Spleen (tissue), 11 donors: ENCODE measurements around the gene SPHK2. TPM values are rescaled to one million over a fixed set of nuclear protein-coding genes. Genes with fewer than 3 reads are reported as not detected.
A peak's percentile ranks its signal among the peaks of the same experiment; 100 is the strongest.
"Not testable (repeated sequence)": the region's sequence is repeated elsewhere in the genome, so short reads cannot be mapped to it uniquely, and the experiment has no call there.

Experiments used
- DNase-seq: peaks from one replicate; pipeline ENCODE4 v3.0.0-alpha.2; 2020
- H3K27ac ChIP-seq, 8 donors: fragments of 200-600 bp; sonication (generic) in 7 of 8; 1 replicate in 4 of 8; 2 replicates in 4 of 8; pipeline versions ENCODE4 v1.5.0 to v1.8.0; 2016 to 2021; ENCODE audit warnings: inconsistent platforms in 4 of 8, mild to moderate bottlenecking in 4 of 8, moderate library complexity in 1 of 8
- H3K27me3 ChIP-seq, 7 donors: fragments of 200-600 bp; sonication (generic) in 6 of 7; replicated peaks in 1 of 7; 1 replicate in 4 of 7; 2 replicates in 3 of 7; pipeline versions ENCODE4 v1.5.0 to v1.8.0; 2016 to 2021; ENCODE audit warnings: inconsistent platforms in 3 of 7, mild to moderate bottlenecking in 1 of 7
- H3K36me3 ChIP-seq, 6 donors: fragments of 200-600 bp; sonication (generic) in 5 of 6; 1 replicate in 4 of 6; 2 replicates in 2 of 6; pipeline versions ENCODE4 v1.5.0 to v1.8.0; 2016 to 2021; ENCODE audit warnings: inconsistent platforms in 2 of 6
- H3K4me1 ChIP-seq, 6 donors: fragments of 200-600 bp; sonication (generic) in 5 of 6; 1 replicate in 3 of 6; 2 replicates in 3 of 6; pipeline versions ENCODE4 v1.5.0 to v1.8.0; 2016 to 2021; ENCODE audit warnings: inconsistent platforms in 3 of 6
- H3K4me3 ChIP-seq, 8 donors: fragments of 200-600 bp; sonication (generic) in 7 of 8; 1 replicate in 4 of 8; 2 replicates in 4 of 8; pipeline versions ENCODE4 v1.5.0 to v1.8.0; 2016 to 2021; ENCODE audit warnings: inconsistent platforms in 4 of 8, mild to moderate bottlenecking in 4 of 8, moderate library complexity in 2 of 8
- H3K9me3 ChIP-seq, 8 donors: fragments of 200-600 bp; sonication (generic) in 7 of 8; 1 replicate in 4 of 8; 2 replicates in 4 of 8; pipeline versions ENCODE4 v1.5.0 to v1.8.0; 2016 to 2021; ENCODE audit warnings: inconsistent platforms in 4 of 8
- POLR2A ChIP-seq, 3 donors: fragments of 450-650 bp; IDR thresholded peaks; one replicate each; pipeline ENCODE4 v1.5.1; 2017; ENCODE audit warnings: antibody characterized with exemption in 3 of 3, mild to moderate bottlenecking in 1 of 3
- POLR2AphosphoS5 ChIP-seq, 3 donors: sonication (generic); formaldehyde crosslinking; IDR thresholded peaks; one replicate each; pipeline ENCODE4 v1.5.1; 2017; ENCODE audit warnings: antibody characterized with exemption in 3 of 3
- WGBS, 5 donors: extraction: QIAGEN DNeasy Blood & Tissue Kit in 3 of 5; methylation state at CpG; one replicate each; pipeline versions ENCODE4 v1.1.5 to v1.1.7; 2013 to 2018; 5-methylcytosine and 5-hydroxymethylcytosine counted together
- intact Hi-C: fragments of 100-400 bp; cut with DNase I; formaldehyde crosslinking; loops from one replicate; pipeline ENCODE4 v1.15.0; 2023; ENCODE audit warnings: low total_unique reads
- polyA plus RNA-seq, 3 donors: library from polyadenylated mRNA; stranded (reverse); fragments of 200-250 nt; gene quantifications; one replicate each; pipeline ENCODE4 v1.2.1, GENCODE V29; 2013
- total RNA-seq, 7 donors: library from RNA; depleted of rRNA in 3 of 7; stranded (reverse); fragments of >200 nt in 3 of 7; fragmentation: NEBNext Ultra II Directional in 4 of 7; extraction: Animal tissue kit (Norgen Biotek cat#: 25700) in 4 of 7; gene quantifications; one replicate each; pipeline versions ENCODE4 v1.1.0 to v1.2.1, GENCODE V29; 2016 to 2021
- TF ChIP-seq, protein P1 (sequence below), 11 experiments: fragments of 200-600 bp in 7 of 11; fragments of 450-650 bp in 4 of 11; sonication (generic) in 4 of 11; IDR thresholded peaks in 8 of 11; conservative IDR thresholded peaks in 3 of 11; 1 replicate in 7 of 11; 2 replicates in 4 of 11; pipeline versions ENCODE4 v1.4.0 to v1.8.0; 2016 to 2021; ENCODE audit warnings: antibody characterized with exemption in 11 of 11, inconsistent platforms in 4 of 11, mild to moderate bottlenecking in 1 of 11
- donor health status: healthy with polysubstance abuse.
- donor health status: DM: no; HTN: no; CAD: no; lungs with moderate emphysema.
- donor health status: DM: no; HTN: no; CAD: no.
- donor health status: Bipolar disorder and iron deficiency.
- donor health status: healthy.
- donor health status: DM: no; HTN: no; CAD: no.
- donor health status: DM: yes; HTN: yes; CAD: no.

The SPHK2 gene
- total and polyA plus RNA-seq, 10 donors: 7.9 to 26.5 (median 21.3) TPM

GRCh38 chr19:48676487-48676886 lies 57.2 kb downstream of the SPHK2 start:
- Histone ChIP-seq H3K4me3 (no peak overlapping the region), H3K27me3 (no peaks in the 10 kb centered on the region), H3K27ac (no peak overlapping the region), H3K4me1 (peaks cover 7 to 19% (median 13%) of the 10 kb centered on the region in 6 donors), H3K36me3 (no peaks in the 10 kb centered on the region), H3K9me3 (no peaks in the 10 kb centered on the region)
- no peak for DNase-seq
- WGBS, 5 donors: 88 to 92% (median 89%) methylated on average over 16 to 17 of the region's 17 CpGs
- intact Hi-C loops: no loop called here
- TF ChIP-seq, protein P1, sequence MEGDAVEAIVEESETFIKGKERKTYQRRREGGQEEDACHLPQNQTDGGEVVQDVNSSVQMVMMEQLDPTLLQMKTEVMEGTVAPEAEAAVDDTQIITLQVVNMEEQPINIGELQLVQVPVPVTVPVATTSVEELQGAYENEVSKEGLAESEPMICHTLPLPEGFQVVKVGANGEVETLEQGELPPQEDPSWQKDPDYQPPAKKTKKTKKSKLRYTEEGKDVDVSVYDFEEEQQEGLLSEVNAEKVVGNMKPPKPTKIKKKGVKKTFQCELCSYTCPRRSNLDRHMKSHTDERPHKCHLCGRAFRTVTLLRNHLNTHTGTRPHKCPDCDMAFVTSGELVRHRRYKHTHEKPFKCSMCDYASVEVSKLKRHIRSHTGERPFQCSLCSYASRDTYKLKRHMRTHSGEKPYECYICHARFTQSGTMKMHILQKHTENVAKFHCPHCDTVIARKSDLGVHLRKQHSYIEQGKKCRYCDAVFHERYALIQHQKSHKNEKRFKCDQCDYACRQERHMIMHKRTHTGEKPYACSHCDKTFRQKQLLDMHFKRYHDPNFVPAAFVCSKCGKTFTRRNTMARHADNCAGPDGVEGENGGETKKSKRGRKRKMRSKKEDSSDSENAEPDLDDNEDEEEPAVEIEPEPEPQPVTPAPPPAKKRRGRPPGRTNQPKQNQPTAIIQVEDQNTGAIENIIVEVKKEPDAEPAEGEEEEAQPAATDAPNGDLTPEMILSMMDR (IDR thresholded peaks at IDR 0.05 in 8 of 11, conservative IDR thresholded peaks at IDR 0.05 in 3 of 11): no peak
- no peak for TF ChIP-seq POLR2AphosphoS5 (IDR thresholded peaks at IDR 0.05)
- TF ChIP-seq POLR2A (IDR thresholded peaks at IDR 0.05): no peak

DNA sequence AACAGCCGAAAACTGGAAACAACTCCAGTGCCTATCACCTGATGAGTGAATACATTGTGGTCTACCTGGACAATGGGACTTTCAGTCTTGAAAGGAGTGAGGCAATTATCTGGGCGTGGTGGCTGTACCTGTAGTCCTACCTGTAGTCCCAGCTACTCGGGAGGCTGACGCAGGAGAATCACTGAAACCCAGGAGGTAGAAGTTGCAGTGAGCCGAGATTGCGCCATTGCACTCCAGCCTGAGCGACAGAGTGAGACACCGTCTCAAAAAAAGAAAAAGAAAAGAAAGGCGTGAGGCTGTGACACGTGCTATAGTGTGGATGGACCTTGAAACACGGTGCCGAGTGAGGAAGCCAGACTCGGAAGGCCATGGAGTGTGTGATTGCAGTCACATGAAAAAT lies 57.6 kb downstream of the SPHK2 start:
- Histone ChIP-seq H3K4me1 (peaks cover 7 to 19% (median 13%) of the 10 kb centered on the region in 6 donors), H3K27ac (no peak overlapping the region), H3K9me3 (no peaks in the 10 kb centered on the region), H3K4me3 (no peak overlapping the region), H3K36me3 (no peaks in the 10 kb centered on the region), H3K27me3 (no peaks in the 10 kb centered on the region)
- TF ChIP-seq POLR2AphosphoS5 (IDR thresholded peaks at IDR 0.05) (no peak), POLR2A (IDR thresholded peaks at IDR 0.05) (no peak)
- TF ChIP-seq, protein P1 (IDR thresholded peaks at IDR 0.05 in 8 of 11, conservative IDR thresholded peaks at IDR 0.05 in 3 of 11): no peak
- DNase-seq: peak; percentile 18
- 85 to 93% (median 88%) methylated on average over 13 of the region's 13 CpGs for WGBS, 5 donors
- intact Hi-C loops: no loop called here

DNA sequence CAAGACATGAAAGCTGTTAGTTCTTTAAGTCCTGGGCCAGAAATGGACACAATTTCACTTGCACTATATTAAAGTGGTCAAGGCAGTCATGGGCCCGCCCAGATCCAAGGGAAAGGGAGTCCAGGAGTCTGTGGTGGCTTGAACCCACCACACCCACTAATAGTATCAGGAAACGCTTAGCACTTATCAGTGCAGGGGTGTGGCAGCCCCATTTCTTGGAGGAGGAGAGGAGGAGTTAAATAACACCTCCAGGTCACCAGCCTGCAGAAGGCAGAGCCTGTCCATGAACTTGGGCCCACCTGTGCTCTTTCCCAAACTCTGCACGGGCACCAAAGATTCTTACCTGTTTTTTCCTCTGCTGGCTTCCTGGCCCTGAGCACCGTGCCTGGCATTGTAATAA lies 58.9 kb downstream of the SPHK2 start:
- Histone ChIP-seq H3K4me3 (no peak overlapping the region), H3K36me3 (no peaks in the 10 kb centered on the region), H3K27ac (no peak overlapping the region), H3K27me3 (no peaks in the 10 kb centered on the region), H3K4me1 (peaks cover 7 to 19% (median 13%) of the 10 kb centered on the region in 6 donors), H3K9me3 (no peaks in the 10 kb centered on the region)
- TF ChIP-seq POLR2A (IDR thresholded peaks at IDR 0.05) (no peak), POLR2AphosphoS5 (IDR thresholded peaks at IDR 0.05) (no peak)
- TF ChIP-seq, protein P1 (IDR thresholded peaks at IDR 0.05 in 8 of 11, conservative IDR thresholded peaks at IDR 0.05 in 3 of 11): no peak
- WGBS, 5 donors: 53 to 83% (median 72%) methylated on average over 4 of the region's 4 CpGs
- peak; percentile 37 for DNase-seq
- intact Hi-C loops: no loop called here

DNA sequence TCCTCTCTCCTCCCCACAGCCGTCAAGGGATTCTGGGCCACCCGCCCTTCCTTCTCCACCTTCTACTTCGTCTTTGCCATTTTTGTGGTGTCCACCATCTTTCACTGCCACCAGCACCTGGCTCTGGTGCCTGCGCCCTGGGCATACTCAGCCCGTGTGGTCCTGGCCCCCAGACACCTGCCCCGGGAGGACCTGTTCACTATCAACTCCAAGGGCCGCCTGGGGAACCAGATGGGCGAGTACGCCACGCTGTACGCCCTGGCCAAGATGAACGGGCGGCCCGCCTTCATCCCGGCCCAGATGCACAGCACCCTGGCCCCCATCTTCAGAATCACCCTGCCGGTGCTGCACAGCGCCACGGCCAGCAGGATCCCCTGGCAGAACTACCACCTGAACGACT lies 60.7 kb downstream of the SPHK2 start:
- intact Hi-C loops, DNase-seq: not testable (repeated sequence)

More for the DNA sequence above, 60.7 kb downstream of the SPHK2 start:
- H3K27ac ChIP-seq, H3K27me3 ChIP-seq, H3K36me3 ChIP-seq, H3K9me3 ChIP-seq, H3K4me3 ChIP-seq: not testable (repeated sequence)
- 91 to 95% (median 93%) methylated on average over 12 to 18 of the region's 19 CpGs for WGBS, 5 donors
- H3K4me1 ChIP-seq: peaks cover 7 to 11% (median 8%) of the 10 kb centered on the region in 6 donors

Other genes starting within 250 kb of the SPHK2 start
- 10 to 100 TPM; 61.7 to 95.9 (median 76.2) TPM for gene KDELR1, start 228.0 kb upstream of the SPHK2 start, total RNA-seq
- 10 to 100 TPM; 36.2 to 55.9 (median 45.0) TPM for gene KDELR1, start 228.0 kb upstream of the SPHK2 start, polyA plus RNA-seq
- gene GRIN2D, start 225.8 kb upstream of the SPHK2 start, total RNA-seq: 1 to 10 TPM in 1 of 7 donors, under 1 TPM in 6; 0.28 to 1.2 (median 0.77) TPM
- gene GRIN2D, start 225.8 kb upstream of the SPHK2 start, polyA plus RNA-seq: under 1 TPM; 0.07 to 0.10 (median 0.09) TPM
- gene GRWD1, start 173.5 kb upstream of the SPHK2 start, total RNA-seq: 10 to 100 TPM; 24.3 to 34.5 (median 26.0) TPM
- 10 to 100 TPM in 1 of 3 donors, 1 to 10 TPM in 2; 5.5 to 14.7 (median 9.5) TPM for gene GRWD1, start 173.5 kb upstream of the SPHK2 start, polyA plus RNA-seq
- 1 to 10 TPM in 2 of 7 donors, under 1 TPM in 5; 0.43 to 1.4 (median 0.93) TPM for gene KCNJ14, start 163.9 kb upstream of the SPHK2 start, total RNA-seq
- gene KCNJ14, start 163.9 kb upstream of the SPHK2 start, polyA plus RNA-seq: under 1 TPM; 0.26 to 0.61 (median 0.38) TPM
- 10 to 100 TPM; 31.4 to 66.4 (median 48.2) TPM for gene CYTH2, start 150.1 kb upstream of the SPHK2 start, total RNA-seq
- gene CYTH2, start 150.1 kb upstream of the SPHK2 start, polyA plus RNA-seq: 10 to 100 TPM; 22.6 to 44.1 (median 24.6) TPM
- gene LMTK3, start 107.7 kb upstream of the SPHK2 start, total RNA-seq: 1 to 10 TPM in 6 of 7 donors, under 1 TPM in 1; 0.69 to 4.2 (median 1.5) TPM
- 1 to 10 TPM in 1 of 3 donors, under 1 TPM in 2; 0.29 to 1.1 (median 0.37) TPM for gene LMTK3, start 107.7 kb upstream of the SPHK2 start, polyA plus RNA-seq
- not detected for gene SULT2B1, start 67.3 kb upstream of the SPHK2 start, total RNA-seq
- under 1 TPM in 2 of 3 donors, not detected in 1; 0.12 to 0.58 TPM for gene SULT2B1, start 67.3 kb upstream of the SPHK2 start, polyA plus RNA-seq
- not detected for gene SPACA4, start 12.8 kb upstream of the SPHK2 start, total RNA-seq
- not detected for gene SPACA4, start 12.8 kb upstream of the SPHK2 start, polyA plus RNA-seq
- 1 to 10 TPM in 1 of 7 donors, under 1 TPM in 1, not detected in 5; 0.46 to 2.0 TPM for gene FAM83E, start 4.4 kb upstream of the SPHK2 start, total RNA-seq
- gene FAM83E, start 4.4 kb upstream of the SPHK2 start, polyA plus RNA-seq: under 1 TPM; 0.04 to 0.67 (median 0.20) TPM
- gene RPL18, start 328 bp upstream of the SPHK2 start, total RNA-seq: 1,000 to 10,000 TPM; 1,136 to 2,739 (median 1,465) TPM
- gene RPL18, start 328 bp upstream of the SPHK2 start, polyA plus RNA-seq: 1,000 to 10,000 TPM; 3,728 to 5,575 (median 5,277) TPM
- 10 to 100 TPM; 11.4 to 29.5 (median 22.5) TPM for gene DBP, start 17.9 kb downstream of the SPHK2 start, total RNA-seq
- gene DBP, start 17.9 kb downstream of the SPHK2 start, polyA plus RNA-seq: 10 to 100 TPM; 21.8 to 26.8 (median 24.1) TPM
- 10 to 100 TPM in 2 of 7 donors, 1 to 10 TPM in 5; 1.9 to 10.7 (median 4.4) TPM for gene CA11, start 26.7 kb downstream of the SPHK2 start, total RNA-seq
- gene CA11, start 26.7 kb downstream of the SPHK2 start, polyA plus RNA-seq: 10 to 100 TPM in 2 of 3 donors, 1 to 10 TPM in 1; 9.7 to 14.5 (median 10.5) TPM
- gene NTN5, start 53.5 kb downstream of the SPHK2 start, total RNA-seq: 1 to 10 TPM in 3 of 7 donors, under 1 TPM in 3, not detected in 1; 0.30 to 2.1 (median 1.2) TPM
- 1 to 10 TPM in 1 of 3 donors, under 1 TPM in 2; 0.49 to 1.1 (median 0.51) TPM for gene NTN5, start 53.5 kb downstream of the SPHK2 start, polyA plus RNA-seq
- gene FUT2, start 76.5 kb downstream of the SPHK2 start, total RNA-seq: under 1 TPM in 3 of 7 donors, not detected in 4; 0.17 to 0.65 (median 0.38) TPM
- gene FUT2, start 76.5 kb downstream of the SPHK2 start, polyA plus RNA-seq: 1 to 10 TPM in 1 of 3 donors, under 1 TPM in 1, not detected in 1; 0.22 to 1.2 TPM
- 10 to 100 TPM in 1 of 7 donors, 1 to 10 TPM in 6; 3.1 to 10.3 (median 4.0) TPM for gene MAMSTR, start 100.2 kb downstream of the SPHK2 start, total RNA-seq
- 10 to 100 TPM in 1 of 3 donors, 1 to 10 TPM in 1, under 1 TPM in 1; 0.93 to 10.7 (median 3.6) TPM for gene MAMSTR, start 100.2 kb downstream of the SPHK2 start, polyA plus RNA-seq
- 10 to 100 TPM; 30.3 to 78.1 (median 39.8) TPM for gene RASIP1, start 121.1 kb downstream of the SPHK2 start, total RNA-seq
- 10 to 100 TPM; 15.1 to 62.8 (median 42.1) TPM for gene RASIP1, start 121.1 kb downstream of the SPHK2 start, polyA plus RNA-seq
- 1 to 10 TPM in 5 of 7 donors, under 1 TPM in 1, not detected in 1; 0.84 to 5.3 (median 1.8) TPM for gene IZUMO1, start 127.4 kb downstream of the SPHK2 start, total RNA-seq
- gene IZUMO1, start 127.4 kb downstream of the SPHK2 start, polyA plus RNA-seq: 1 to 10 TPM in 1 of 3 donors, under 1 TPM in 2; 0.26 to 1.0 (median 0.50) TPM
- gene FUT1, start 133.1 kb downstream of the SPHK2 start, total RNA-seq: 10 to 100 TPM in 4 of 7 donors, 1 to 10 TPM in 3; 5.6 to 22.9 (median 10.0) TPM
- gene FUT1, start 133.1 kb downstream of the SPHK2 start, polyA plus RNA-seq: 1 to 10 TPM; 1.0 to 6.5 (median 2.7) TPM
- gene FGF21, start 136.0 kb downstream of the SPHK2 start, total RNA-seq: not detected
- gene FGF21, start 136.0 kb downstream of the SPHK2 start, polyA plus RNA-seq: not detected
- gene BCAT2, start 191.5 kb downstream of the SPHK2 start, total RNA-seq: 10 to 100 TPM; 15.5 to 25.3 (median 20.4) TPM
- 10 to 100 TPM; 25.5 to 31.7 (median 29.4) TPM for gene BCAT2, start 191.5 kb downstream of the SPHK2 start, polyA plus RNA-seq
- 10 to 100 TPM in 3 of 7 donors, 1 to 10 TPM in 4; 2.4 to 14.7 (median 8.1) TPM for gene HSD17B14, start 217.0 kb downstream of the SPHK2 start, total RNA-seq
- gene HSD17B14, start 217.0 kb downstream of the SPHK2 start, polyA plus RNA-seq: 10 to 100 TPM; 10.1 to 16.5 (median 11.2) TPM
- gene PLEKHA4, start 249.1 kb downstream of the SPHK2 start, total RNA-seq: 10 to 100 TPM in 6 of 7 donors, 1 to 10 TPM in 1; 8.6 to 24.2 (median 16.0) TPM
- 10 to 100 TPM; 12.2 to 20.6 (median 13.8) TPM for gene PLEKHA4, start 249.1 kb downstream of the SPHK2 start, polyA plus RNA-seq